AG04450 (cell line): ENCODE results near the gene C11orf58. TPM values are rescaled to one million over a fixed set of nuclear protein-coding genes. Genes with fewer than 3 reads are reported as not detected.

Experiments
- CTCF ChIA-PET: fragments of 300-600, 350-600 bp; formaldehyde crosslinking; extraction: SDS; loops from one replicate; lab custom pipeline; 2022; ENCODE audit warnings: antibody characterized with exemption, inconsistent platforms; lab: Charles Lee
- POLR2A ChIA-PET: fragments of 350-600 bp; formaldehyde crosslinking; extraction: SDS; loops from one replicate; lab custom pipeline; 2021; ENCODE audit warnings: antibody characterized with exemption, inconsistent platforms; lab: Yijun Ruan, JAX
- DNase-seq: peaks from one replicate; pipeline ENCODE4 v3.0.0-alpha.2; 2011; ENCODE audit warnings: low read depth, low spot score
- H3K27ac ChIP-seq: one replicate; pipeline ENCODE4 v1.5.1; 2012; ENCODE audit warnings: low read depth, low read length, control low read depth
- H3K27me3 ChIP-seq: one replicate; pipeline ENCODE4 v1.6.0; 2012; ENCODE audit warnings: low read length; ENCODE audit not compliant: control insufficient read depth, insufficient read depth
- H3K4me3 ChIP-seq: 2 replicates; pipeline ENCODE4 v1.5.1; 2011; ENCODE audit warnings: mild to moderate bottlenecking, low read depth, low read length, control low read depth
- H3K9me3 ChIP-seq: 2 replicates; pipeline ENCODE4 v1.5.1; 2012; ENCODE audit warnings: low read length; ENCODE audit not compliant: control insufficient read depth, insufficient read depth
- polyA plus RNA-seq: library from polyadenylated mRNA; depleted of rRNA; stranded (reverse); fragments of >200 nt; gene quantifications from 2 replicates; pipeline ENCODE4 v1.2.3, GENCODE V29; 2011
- TF ChIP-seq, protein P1 (sequence below): IDR thresholded peaks from 2 replicates; pipeline ENCODE4 v1.5.1; 2011; ENCODE audit warnings: low read depth, low read length, control low read depth, inconsistent platforms

The C11orf58 gene
- polyA plus RNA-seq, 1 experiment, result 215 TPM

- Histone ChIP-seq H3K27ac (no peak overlapping the region), H3K9me3 (no peaks in the 10 kb centered on the region), H3K27me3 (peaks cover 2% of the 10 kb centered on the region), H3K4me3 (no peak overlapping the region)
- no peak for DNase-seq
- POLR2A ChIA-PET, result no interaction called here
- TF ChIP-seq, protein P1, sequence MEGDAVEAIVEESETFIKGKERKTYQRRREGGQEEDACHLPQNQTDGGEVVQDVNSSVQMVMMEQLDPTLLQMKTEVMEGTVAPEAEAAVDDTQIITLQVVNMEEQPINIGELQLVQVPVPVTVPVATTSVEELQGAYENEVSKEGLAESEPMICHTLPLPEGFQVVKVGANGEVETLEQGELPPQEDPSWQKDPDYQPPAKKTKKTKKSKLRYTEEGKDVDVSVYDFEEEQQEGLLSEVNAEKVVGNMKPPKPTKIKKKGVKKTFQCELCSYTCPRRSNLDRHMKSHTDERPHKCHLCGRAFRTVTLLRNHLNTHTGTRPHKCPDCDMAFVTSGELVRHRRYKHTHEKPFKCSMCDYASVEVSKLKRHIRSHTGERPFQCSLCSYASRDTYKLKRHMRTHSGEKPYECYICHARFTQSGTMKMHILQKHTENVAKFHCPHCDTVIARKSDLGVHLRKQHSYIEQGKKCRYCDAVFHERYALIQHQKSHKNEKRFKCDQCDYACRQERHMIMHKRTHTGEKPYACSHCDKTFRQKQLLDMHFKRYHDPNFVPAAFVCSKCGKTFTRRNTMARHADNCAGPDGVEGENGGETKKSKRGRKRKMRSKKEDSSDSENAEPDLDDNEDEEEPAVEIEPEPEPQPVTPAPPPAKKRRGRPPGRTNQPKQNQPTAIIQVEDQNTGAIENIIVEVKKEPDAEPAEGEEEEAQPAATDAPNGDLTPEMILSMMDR, result no peak
- CTCF ChIA-PET, result interaction anchor here (0.7 to 6.8 kb wide), 17 partner anchors 14 to 1506 kb away, joined by 3 to 105 read pairs (median 6); partner anchors contain the start of gene C11orf58
These were observed 48.7 kb downstream of the C11orf58 start for GRCh38 chr11:16787035-16787742.

DNA sequence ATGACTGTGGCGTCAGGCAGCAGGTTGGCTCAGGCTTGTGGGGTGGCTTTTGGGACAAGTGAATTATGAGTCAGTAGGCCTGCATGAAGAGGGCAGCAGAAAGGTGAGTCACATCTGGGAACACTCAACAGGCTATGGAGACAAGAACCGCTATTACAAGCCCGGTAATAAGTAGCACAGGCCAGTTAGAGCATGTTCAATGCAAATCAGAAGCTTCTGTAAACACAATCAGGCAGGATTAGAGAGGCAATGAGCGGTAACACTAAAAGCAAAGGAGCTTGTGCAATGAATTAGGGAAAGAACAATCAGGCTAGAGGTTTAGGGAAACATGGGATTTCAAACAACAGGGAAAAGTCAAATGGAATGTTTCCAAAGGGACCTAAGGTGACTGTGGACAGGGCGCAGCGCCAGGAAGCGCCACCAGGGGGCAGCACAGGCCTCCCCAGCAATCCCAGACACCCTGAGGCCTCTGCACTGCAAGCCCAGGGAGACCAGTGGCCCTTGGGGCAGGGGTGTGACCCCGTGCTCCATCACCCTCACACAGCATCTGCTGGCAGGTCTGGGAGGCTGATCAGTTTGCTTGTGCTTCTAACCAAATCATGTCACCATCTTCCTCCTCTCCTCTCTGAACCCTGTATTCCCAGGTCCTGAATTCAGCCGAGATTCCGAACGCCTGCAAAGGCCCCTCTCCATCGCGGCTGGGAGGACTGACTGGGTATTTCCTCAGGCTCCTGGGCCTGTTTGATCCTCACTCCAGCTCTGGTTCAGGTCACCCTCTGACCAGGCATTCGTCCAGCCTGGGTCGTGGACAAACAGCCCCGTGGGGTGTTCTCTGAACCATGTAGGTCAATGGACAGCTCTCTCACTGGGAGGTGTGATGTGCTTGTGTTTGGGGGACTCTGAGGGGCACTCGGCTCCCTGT is 50.0 kb downstream of the C11orf58 start:
- ChIA-PET POLR2A (no interaction called here), CTCF (interaction anchor here (0.5 to 6.8 kb wide), 28 partner anchors 9 to 1547 kb away, joined by 3 to 105 read pairs (median 4); partner anchors contain the start of gene C11orf58)
- H3K9me3 ChIP-seq, result no peaks in the 10 kb centered on the region
- TF ChIP-seq, protein P1, result peak; percentile 97
- H3K27me3 ChIP-seq, result peaks cover 2% of the 10 kb centered on the region
- DNase-seq, result peak; percentile 30
- H3K4me3 ChIP-seq, result no peak overlapping the region
- no peak overlapping the region for H3K27ac ChIP-seq

- TF ChIP-seq, protein P1, result no peak
- ChIA-PET POLR2A (no interaction called here), CTCF (interaction anchor here (0.5 to 6.8 kb wide), 11 partner anchors 12 to 312 kb away, joined by 3 to 105 read pairs (median 4); no protein-coding TSS in a partner anchor)
- no peaks in the 10 kb centered on the region for H3K9me3 ChIP-seq
- no peak overlapping the region for H3K4me3 ChIP-seq
- no peak for DNase-seq
- H3K27me3 ChIP-seq, result peaks cover 2% of the 10 kb centered on the region
- no peak overlapping the region for H3K27ac ChIP-seq
These were observed 50.6 kb downstream of the C11orf58 start for GRCh38 chr11:16789063-16789420.

GRCh38 chr11:16789560-16790485 is 51.4 kb downstream of the C11orf58 start:
- Histone ChIP-seq H3K27ac (no peak overlapping the region), H3K4me3 (no peak overlapping the region), H3K27me3 (peaks cover under 1% of the 10 kb centered on the region), H3K9me3 (no peaks in the 10 kb centered on the region)
- CTCF ChIA-PET, result interaction anchor here (0.7 to 6.8 kb wide), 6 partner anchors 13 to 275 kb away, joined by 3 to 105 read pairs (median 4); no protein-coding TSS in a partner anchor
- POLR2A ChIA-PET, result no interaction called here
- TF ChIP-seq, protein P1, result no peak
- DNase-seq, result no peak
